HCT116 (cell line): ENCODE data around the gene ARHGEF25.

ENCODE experiments used
- ELF1 ChIP-seq: IDR thresholded peaks from 2 replicates; pipeline ENCODE4 v1.6.1; 2012; ENCODE audit warnings: low read depth, borderline replicate concordance
- JUND ChIP-seq: IDR thresholded peaks from 2 replicates; pipeline ENCODE4 v1.6.1; 2012
- POLR2A ChIP-seq: IDR thresholded peaks from 2 replicates; pipeline ENCODE4 v1.7.0; 2011; ENCODE audit warnings: borderline replicate concordance; ENCODE audit not compliant: insufficient read depth, insufficient read length; ENCODE audit errors: extremely low read depth
- SRF ChIP-seq: IDR thresholded peaks from 2 replicates; pipeline ENCODE4 v1.6.1; 2012; ENCODE audit warnings: low read depth
- YY1 ChIP-seq: IDR thresholded peaks from 2 replicates; pipeline ENCODE4 v1.6.1; 2011; ENCODE audit warnings: low read length, low read depth, moderate library complexity, mild to moderate bottlenecking; ENCODE audit not compliant: insufficient replicate concordance; ENCODE audit errors: extremely low read depth
- TF ChIP-seq, protein P1 (sequence below), 3 experiments: fragments of 200-600 bp in 1 of 3; sonication (generic) in 1 of 3; IDR thresholded peaks in 2 of 3; conservative IDR thresholded peaks in 1 of 3; 2 replicates each; pipeline ENCODE4 v1.5.1; 2012 to 2017; ENCODE audit warnings: low read depth in 2 of 3, low read length in 2 of 3, antibody characterized with exemption in 1 of 3, borderline replicate concordance in 1 of 3, control low read depth in 1 of 3, mild to moderate bottlenecking in 1 of 3, mixed read lengths in 1 of 3, mixed run types in 1 of 3, moderate library complexity in 1 of 3; ENCODE audit not compliant: insufficient read depth in 1 of 3
- TF ChIP-seq, protein P2 (sequence below): IDR thresholded peaks from 2 replicates; pipeline ENCODE4 v1.6.1; 2011; ENCODE audit warnings: mild to moderate bottlenecking, low read length, moderate library complexity; ENCODE audit not compliant: insufficient replicate concordance; ENCODE audit errors: extremely low read depth

DNA sequence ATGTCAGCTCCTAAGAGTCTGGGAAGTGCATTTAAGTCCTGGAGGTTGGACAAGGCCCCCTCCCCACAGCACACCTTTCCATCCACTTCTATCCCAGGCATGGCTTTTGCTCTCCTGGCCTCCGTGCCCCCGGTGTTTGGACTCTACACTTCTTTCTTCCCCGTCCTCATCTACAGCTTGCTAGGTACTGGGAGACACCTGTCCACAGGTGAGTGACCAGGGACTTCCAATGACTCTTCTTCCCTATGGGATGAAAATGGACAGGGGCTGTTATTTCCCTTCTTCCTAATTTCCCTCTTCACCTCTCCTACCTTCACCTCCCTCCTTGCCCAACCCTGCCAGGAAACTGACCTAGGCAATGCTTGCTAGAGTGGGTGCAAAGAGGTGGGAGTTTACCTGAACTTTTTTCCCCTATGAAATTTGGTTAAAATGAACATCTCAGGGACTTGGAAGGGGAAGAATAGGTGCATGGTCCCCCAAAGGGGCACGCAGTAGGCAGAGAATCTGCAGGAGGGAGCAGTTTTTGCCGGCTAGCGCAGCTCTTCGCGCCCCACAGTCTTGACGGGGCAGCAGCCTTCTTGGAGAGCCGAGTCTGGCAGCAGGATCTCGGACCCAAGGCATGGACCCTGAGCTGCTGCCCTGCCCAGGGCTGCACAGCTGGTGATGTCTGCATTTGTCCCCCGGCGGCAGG, 9.2 kb downstream of the ARHGEF25 start:
- TF ChIP-seq, protein P1, sequence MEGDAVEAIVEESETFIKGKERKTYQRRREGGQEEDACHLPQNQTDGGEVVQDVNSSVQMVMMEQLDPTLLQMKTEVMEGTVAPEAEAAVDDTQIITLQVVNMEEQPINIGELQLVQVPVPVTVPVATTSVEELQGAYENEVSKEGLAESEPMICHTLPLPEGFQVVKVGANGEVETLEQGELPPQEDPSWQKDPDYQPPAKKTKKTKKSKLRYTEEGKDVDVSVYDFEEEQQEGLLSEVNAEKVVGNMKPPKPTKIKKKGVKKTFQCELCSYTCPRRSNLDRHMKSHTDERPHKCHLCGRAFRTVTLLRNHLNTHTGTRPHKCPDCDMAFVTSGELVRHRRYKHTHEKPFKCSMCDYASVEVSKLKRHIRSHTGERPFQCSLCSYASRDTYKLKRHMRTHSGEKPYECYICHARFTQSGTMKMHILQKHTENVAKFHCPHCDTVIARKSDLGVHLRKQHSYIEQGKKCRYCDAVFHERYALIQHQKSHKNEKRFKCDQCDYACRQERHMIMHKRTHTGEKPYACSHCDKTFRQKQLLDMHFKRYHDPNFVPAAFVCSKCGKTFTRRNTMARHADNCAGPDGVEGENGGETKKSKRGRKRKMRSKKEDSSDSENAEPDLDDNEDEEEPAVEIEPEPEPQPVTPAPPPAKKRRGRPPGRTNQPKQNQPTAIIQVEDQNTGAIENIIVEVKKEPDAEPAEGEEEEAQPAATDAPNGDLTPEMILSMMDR (IDR thresholded peaks at IDR 0.05 in 2 of 3, conservative IDR thresholded peaks at IDR 0.05 in 1 of 3; ENCODE audit: borderline replicate concordance in 1 of 3, insufficient read depth in 1 of 3, low read depth in 2 of 3, low read length in 2 of 3), result no peak
- TF ChIP-seq ELF1, result no peak
- TF ChIP-seq JUND, result no peak
- no peak for TF ChIP-seq POLR2A
- TF ChIP-seq, protein P2, sequence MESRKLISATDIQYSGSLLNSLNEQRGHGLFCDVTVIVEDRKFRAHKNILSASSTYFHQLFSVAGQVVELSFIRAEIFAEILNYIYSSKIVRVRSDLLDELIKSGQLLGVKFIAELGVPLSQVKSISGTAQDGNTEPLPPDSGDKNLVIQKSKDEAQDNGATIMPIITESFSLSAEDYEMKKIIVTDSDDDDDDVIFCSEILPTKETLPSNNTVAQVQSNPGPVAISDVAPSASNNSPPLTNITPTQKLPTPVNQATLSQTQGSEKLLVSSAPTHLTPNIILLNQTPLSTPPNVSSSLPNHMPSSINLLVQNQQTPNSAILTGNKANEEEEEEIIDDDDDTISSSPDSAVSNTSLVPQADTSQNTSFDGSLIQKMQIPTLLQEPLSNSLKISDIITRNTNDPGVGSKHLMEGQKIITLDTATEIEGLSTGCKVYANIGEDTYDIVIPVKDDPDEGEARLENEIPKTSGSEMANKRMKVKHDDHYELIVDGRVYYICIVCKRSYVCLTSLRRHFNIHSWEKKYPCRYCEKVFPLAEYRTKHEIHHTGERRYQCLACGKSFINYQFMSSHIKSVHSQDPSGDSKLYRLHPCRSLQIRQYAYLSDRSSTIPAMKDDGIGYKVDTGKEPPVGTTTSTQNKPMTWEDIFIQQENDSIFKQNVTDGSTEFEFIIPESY, result no peak
- no peak for TF ChIP-seq SRF
- TF ChIP-seq YY1, result no peak
